HL-60 (cell line): ENCODE measurements around the gene MCAM.

Experiments used
- CTCF ChIP-seq: IDR thresholded peaks from one replicate; pipeline ENCODE4 v1.5.1; 2011; ENCODE audit warnings: low read length, control low read depth, inconsistent platforms; ENCODE audit not compliant: insufficient read depth
- GABPA ChIP-seq: IDR thresholded peaks from 2 replicates; pipeline ENCODE4 v1.6.1; 2012; ENCODE audit warnings: low read depth
- POLR2AphosphoS5 ChIP-seq: IDR thresholded peaks from 2 replicates; pipeline ENCODE4 v1.6.1; 2012; ENCODE audit warnings: low read depth
- REST ChIP-seq: IDR thresholded peaks from 2 replicates; pipeline ENCODE4 v1.6.1; 2012; ENCODE audit warnings: low read depth; ENCODE audit not compliant: insufficient replicate concordance
- SPI1 ChIP-seq: IDR thresholded peaks from 2 replicates; pipeline ENCODE4 v1.6.1; 2012; ENCODE audit warnings: low read depth, mild to moderate bottlenecking, borderline replicate concordance

- no peak for TF ChIP-seq CTCF
- TF ChIP-seq POLR2AphosphoS5 = no peak
- TF ChIP-seq SPI1 = no peak
- TF ChIP-seq GABPA = no peak
- no peak for TF ChIP-seq REST
Measured at GRCh38 chr11:119351232-119351631, 34.3 kb upstream of the MCAM start.
